Parathyroid adenoma (tissue), 2 donors: ENCODE measurements around the gene SKOR1.

Source experiments
- H2AFZ ChIP-seq: fragments of 300-600 bp; sonication (generic); one replicate; pipeline ENCODE4 v1.7.0; 2017; ENCODE audit warnings: antibody characterized with exemption, mild to moderate bottlenecking
- H3K27ac ChIP-seq: fragments of 300-600 bp; sonication (generic); one replicate; pipeline ENCODE4 v1.7.0; 2017
- H3K27me3 ChIP-seq: fragments of 300-600 bp; sonication (generic); one replicate; pipeline ENCODE4 v1.7.0; 2017; ENCODE audit warnings: low read length; ENCODE audit not compliant: control insufficient read depth, insufficient read depth
- H3K36me3 ChIP-seq: fragments of 300-600 bp; sonication (generic); one replicate; pipeline ENCODE4 v1.7.0; 2017; ENCODE audit warnings: low read length; ENCODE audit not compliant: control insufficient read depth, insufficient read depth
- H3K4me1 ChIP-seq: fragments of 300-600 bp; sonication (generic); one replicate; pipeline ENCODE4 v1.7.0; 2017; ENCODE audit warnings: control low read depth
- H3K4me2 ChIP-seq: fragments of 300-600 bp; sonication (generic); one replicate; pipeline ENCODE4 v1.7.0; 2017; ENCODE audit warnings: low read length
- H3K4me3 ChIP-seq: fragments of 300-600 bp; sonication (generic); one replicate; pipeline ENCODE4 v1.7.0; 2017; ENCODE audit warnings: low read depth, low read length
- H3K79me2 ChIP-seq: fragments of 300-600 bp; sonication (generic); one replicate; pipeline ENCODE4 v1.7.0; 2017; ENCODE audit warnings: control low read depth
- H3K9ac ChIP-seq: fragments of 300-600 bp; sonication (generic); one replicate; pipeline ENCODE4 v1.7.0; 2017; ENCODE audit warnings: mild to moderate bottlenecking
- H3K9me3 ChIP-seq: fragments of 300-600 bp; sonication (generic); one replicate; pipeline ENCODE4 v1.7.0; 2017; ENCODE audit warnings: low read length; ENCODE audit not compliant: control insufficient read depth
- TF ChIP-seq, protein P1 (sequence below): fragments of 300-600 bp; sonication (generic); IDR thresholded peaks from one replicate; pipeline ENCODE4 v1.7.0; 2017; ENCODE audit warnings: antibody characterized with exemption, mild to moderate bottlenecking
- donor health status: primary hyperparathyroidism.

Gene SKOR1

DNA sequence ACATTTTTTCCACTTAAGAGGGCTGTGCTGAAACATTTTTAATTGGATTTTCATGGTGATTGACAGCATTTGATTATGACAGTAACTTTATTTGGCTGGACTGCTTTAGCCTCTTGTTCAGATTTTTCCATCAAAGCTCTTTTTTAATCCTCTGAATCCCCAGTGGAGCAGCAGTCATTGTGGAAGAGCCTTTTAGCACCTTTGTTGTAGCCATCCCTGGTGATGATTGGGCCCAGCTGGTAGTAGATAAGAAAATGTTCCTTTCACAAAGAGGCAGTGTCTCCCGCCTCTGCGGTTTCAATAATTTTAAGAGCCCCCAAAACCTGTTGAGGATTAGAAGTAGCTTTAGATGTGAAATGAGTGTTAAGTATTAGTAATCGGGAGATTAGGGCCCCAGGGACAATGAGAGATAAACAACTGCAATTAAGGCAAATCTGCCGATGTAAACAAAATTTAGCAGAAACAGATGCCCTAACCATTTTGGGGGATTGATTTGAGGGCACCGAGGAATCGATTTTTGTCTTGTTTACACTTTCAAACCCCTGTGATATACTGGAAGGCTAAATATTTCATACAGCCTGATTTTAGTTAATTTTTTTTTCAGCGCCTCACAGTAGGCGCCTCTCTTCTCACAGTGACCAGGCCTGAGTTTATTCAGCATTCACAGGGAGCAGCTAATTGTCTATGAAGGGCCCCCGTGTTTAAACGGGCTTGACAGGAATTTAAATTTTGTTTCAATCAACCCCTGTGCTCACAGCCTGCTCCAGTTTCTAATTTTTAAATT is 43.2 kb upstream of the SKOR1 start:
- Histone ChIP-seq H3K27ac (no peak overlapping the region), H3K79me2 (no peaks in the 10 kb centered on the region), H3K4me1 (no peaks in the 10 kb centered on the region), H3K4me3 (no peak overlapping the region), H3K27me3 (no peaks in the 10 kb centered on the region), H3K36me3 (no peaks in the 10 kb centered on the region), H3K4me2 (no peak overlapping the region), H3K9ac (no peak overlapping the region), H2AFZ (no peak overlapping the region), H3K9me3 (no peaks in the 10 kb centered on the region)
- TF ChIP-seq, protein P1, sequence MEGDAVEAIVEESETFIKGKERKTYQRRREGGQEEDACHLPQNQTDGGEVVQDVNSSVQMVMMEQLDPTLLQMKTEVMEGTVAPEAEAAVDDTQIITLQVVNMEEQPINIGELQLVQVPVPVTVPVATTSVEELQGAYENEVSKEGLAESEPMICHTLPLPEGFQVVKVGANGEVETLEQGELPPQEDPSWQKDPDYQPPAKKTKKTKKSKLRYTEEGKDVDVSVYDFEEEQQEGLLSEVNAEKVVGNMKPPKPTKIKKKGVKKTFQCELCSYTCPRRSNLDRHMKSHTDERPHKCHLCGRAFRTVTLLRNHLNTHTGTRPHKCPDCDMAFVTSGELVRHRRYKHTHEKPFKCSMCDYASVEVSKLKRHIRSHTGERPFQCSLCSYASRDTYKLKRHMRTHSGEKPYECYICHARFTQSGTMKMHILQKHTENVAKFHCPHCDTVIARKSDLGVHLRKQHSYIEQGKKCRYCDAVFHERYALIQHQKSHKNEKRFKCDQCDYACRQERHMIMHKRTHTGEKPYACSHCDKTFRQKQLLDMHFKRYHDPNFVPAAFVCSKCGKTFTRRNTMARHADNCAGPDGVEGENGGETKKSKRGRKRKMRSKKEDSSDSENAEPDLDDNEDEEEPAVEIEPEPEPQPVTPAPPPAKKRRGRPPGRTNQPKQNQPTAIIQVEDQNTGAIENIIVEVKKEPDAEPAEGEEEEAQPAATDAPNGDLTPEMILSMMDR, result no peak

DNA sequence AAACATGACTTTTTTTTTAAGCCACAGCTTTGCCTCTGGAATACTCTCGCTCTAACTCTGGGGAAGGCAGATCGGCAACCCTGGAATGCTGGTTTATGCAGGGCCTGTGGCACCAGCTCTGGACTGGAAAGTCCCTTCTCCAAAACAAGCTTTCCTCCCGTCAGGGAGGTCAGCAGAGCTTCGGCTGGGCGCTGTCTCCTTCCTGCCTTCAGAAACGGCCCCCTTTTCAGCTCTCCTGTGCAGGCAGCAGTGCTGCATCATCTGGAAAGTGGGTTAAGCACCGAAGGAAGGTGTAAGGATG is 42.7 kb upstream of the SKOR1 start:
- no peaks in the 10 kb centered on the region for H3K9me3 ChIP-seq
- no peak overlapping the region for H3K4me3 ChIP-seq
- H3K79me2 ChIP-seq, result no peaks in the 10 kb centered on the region
- H3K4me2 ChIP-seq, result no peak overlapping the region
- H2AFZ ChIP-seq, result no peak overlapping the region
- H3K27me3 ChIP-seq, result no peaks in the 10 kb centered on the region
- no peak overlapping the region for H3K9ac ChIP-seq
- H3K4me1 ChIP-seq, result no peaks in the 10 kb centered on the region
- H3K27ac ChIP-seq, result no peak overlapping the region
- TF ChIP-seq, protein P1, result no peak
- no peaks in the 10 kb centered on the region for H3K36me3 ChIP-seq

DNA sequence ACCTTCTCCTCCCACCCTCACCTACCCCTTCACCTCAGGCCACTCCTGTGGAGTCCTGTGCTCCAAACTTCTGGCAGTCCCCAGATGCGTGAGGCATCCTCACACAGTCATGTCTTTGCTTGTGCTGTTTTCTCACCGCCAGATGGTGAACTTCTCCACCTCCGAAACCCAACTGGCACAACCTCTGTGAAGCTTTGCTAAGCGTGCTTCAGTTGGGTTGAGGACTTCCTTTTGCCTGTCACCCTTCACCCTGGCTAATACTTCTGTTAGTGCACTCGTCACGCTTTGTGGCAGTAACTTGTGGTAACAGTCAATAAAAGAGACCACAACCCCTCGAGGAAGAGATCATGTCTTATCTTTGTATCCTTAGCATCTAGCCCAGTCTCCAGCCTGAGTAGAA is 42.0 kb upstream of the SKOR1 start:
- Histone ChIP-seq H3K27me3 (no peaks in the 10 kb centered on the region), H3K9ac (no peak overlapping the region), H3K4me2 (no peak overlapping the region), H3K4me3 (no peak overlapping the region), H2AFZ (no peak overlapping the region), H3K36me3 (no peaks in the 10 kb centered on the region), H3K79me2 (no peaks in the 10 kb centered on the region), H3K9me3 (no peaks in the 10 kb centered on the region), H3K4me1 (no peaks in the 10 kb centered on the region), H3K27ac (no peak overlapping the region)
- TF ChIP-seq, protein P1, result no peak

DNA sequence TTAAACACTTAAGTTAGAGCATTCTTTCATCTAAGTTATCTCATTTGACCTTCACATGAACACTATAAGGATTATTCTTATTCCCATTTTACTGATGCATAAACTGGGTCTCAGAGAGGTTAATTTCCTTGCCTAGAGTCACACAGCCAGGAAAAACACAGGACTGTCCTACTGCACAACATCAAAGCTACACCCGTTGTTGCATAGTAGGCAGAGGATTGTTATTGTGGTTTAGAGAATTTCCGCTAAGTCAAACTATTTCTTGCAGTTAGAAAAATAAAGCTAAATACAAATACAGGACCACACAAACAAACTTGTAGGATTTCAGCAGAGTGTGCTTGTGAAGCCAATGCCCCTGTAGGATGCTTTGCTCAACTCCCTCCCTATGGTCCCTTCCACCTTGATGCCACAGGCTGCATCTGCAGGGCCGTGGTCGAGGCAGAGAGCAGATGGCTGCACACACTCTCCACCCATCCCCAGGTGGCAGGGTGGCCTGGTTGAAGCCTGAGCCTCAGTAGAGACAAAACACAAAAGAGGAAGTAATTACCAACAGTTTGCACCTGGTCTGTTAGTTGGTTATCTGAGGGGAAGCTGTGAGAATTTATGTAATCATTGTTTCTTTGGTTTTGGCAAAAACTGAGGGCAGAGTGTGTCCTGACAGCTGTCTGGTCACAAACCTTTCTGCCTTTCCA is 41.1 kb upstream of the SKOR1 start:
- H2AFZ ChIP-seq, result no peak overlapping the region
- no peaks in the 10 kb centered on the region for H3K9me3 ChIP-seq
- no peaks in the 10 kb centered on the region for H3K79me2 ChIP-seq
- H3K36me3 ChIP-seq, result no peaks in the 10 kb centered on the region
- H3K4me1 ChIP-seq, result no peaks in the 10 kb centered on the region
- no peak overlapping the region for H3K9ac ChIP-seq
- H3K27ac ChIP-seq, result no peak overlapping the region
- no peak overlapping the region for H3K4me2 ChIP-seq
- H3K27me3 ChIP-seq, result no peaks in the 10 kb centered on the region
- no peak overlapping the region for H3K4me3 ChIP-seq
- TF ChIP-seq, protein P1, result no peak
